SU-DHL-6 (cell line): ENCODE measurements around the gene NPAS3.

ENCODE experiments used
- EZH2phosphoT487 ChIP-seq: fragments of 200-600 bp; sonication (generic), shearing (Covaris generic); conservative IDR thresholded peaks from 2 replicates; pipeline ENCODE4 v1.6.1; 2018; ENCODE audit warnings: mild to moderate bottlenecking, antibody characterized with exemption, low read length, moderate library complexity, mixed read lengths
- TF ChIP-seq, protein P1 (sequence below): fragments of 200-600 bp; sonication (generic); IDR thresholded peaks from one replicate; pipeline ENCODE4 v1.5.1; 2017; ENCODE audit warnings: antibody characterized with exemption, mild to moderate bottlenecking, low read length, moderate library complexity; ENCODE audit not compliant: insufficient read depth, poor library complexity, severe bottlenecking

- TF ChIP-seq, protein P1, sequence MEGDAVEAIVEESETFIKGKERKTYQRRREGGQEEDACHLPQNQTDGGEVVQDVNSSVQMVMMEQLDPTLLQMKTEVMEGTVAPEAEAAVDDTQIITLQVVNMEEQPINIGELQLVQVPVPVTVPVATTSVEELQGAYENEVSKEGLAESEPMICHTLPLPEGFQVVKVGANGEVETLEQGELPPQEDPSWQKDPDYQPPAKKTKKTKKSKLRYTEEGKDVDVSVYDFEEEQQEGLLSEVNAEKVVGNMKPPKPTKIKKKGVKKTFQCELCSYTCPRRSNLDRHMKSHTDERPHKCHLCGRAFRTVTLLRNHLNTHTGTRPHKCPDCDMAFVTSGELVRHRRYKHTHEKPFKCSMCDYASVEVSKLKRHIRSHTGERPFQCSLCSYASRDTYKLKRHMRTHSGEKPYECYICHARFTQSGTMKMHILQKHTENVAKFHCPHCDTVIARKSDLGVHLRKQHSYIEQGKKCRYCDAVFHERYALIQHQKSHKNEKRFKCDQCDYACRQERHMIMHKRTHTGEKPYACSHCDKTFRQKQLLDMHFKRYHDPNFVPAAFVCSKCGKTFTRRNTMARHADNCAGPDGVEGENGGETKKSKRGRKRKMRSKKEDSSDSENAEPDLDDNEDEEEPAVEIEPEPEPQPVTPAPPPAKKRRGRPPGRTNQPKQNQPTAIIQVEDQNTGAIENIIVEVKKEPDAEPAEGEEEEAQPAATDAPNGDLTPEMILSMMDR, result no peak
- no peak for TF ChIP-seq EZH2phosphoT487
Measured at GRCh38 chr14:33634631-33635030, 696.0 kb downstream of the NPAS3 start.
